Endothelial cell (in vitro differentiated cells): ENCODE results near the gene ATP8A2. TPM values are rescaled to one million over a fixed set of nuclear protein-coding genes. Genes with fewer than 3 reads are reported as not detected.

Experiments
- DNase-seq: peaks from one replicate; pipeline ENCODE4 v3.0.0; 2021; ENCODE audit warnings: low spot score
- H3K27ac Mint-ChIP-seq: one replicate; pipeline ENCODE4 v1.8.0; 2021; ENCODE audit warnings: mixed read lengths, inconsistent platforms; ENCODE audit not compliant: unreplicated experiment
- H3K27me3 Mint-ChIP-seq: one replicate; pipeline ENCODE4 v1.8.0; 2021; ENCODE audit warnings: mild to moderate bottlenecking, moderate library complexity, mixed read lengths, inconsistent platforms; ENCODE audit not compliant: unreplicated experiment
- H3K36me3 Mint-ChIP-seq: one replicate; pipeline ENCODE4 v1.8.0; 2021; ENCODE audit warnings: mild to moderate bottlenecking, low read depth, mixed read lengths, inconsistent platforms; ENCODE audit not compliant: unreplicated experiment
- H3K4me1 Mint-ChIP-seq: one replicate; pipeline ENCODE4 v1.8.0; 2021; ENCODE audit warnings: mild to moderate bottlenecking, mixed read lengths, inconsistent platforms; ENCODE audit not compliant: unreplicated experiment
- H3K4me3 Mint-ChIP-seq: one replicate; pipeline ENCODE4 v1.8.0; 2021; ENCODE audit warnings: mild to moderate bottlenecking, mixed read lengths, inconsistent platforms; ENCODE audit not compliant: unreplicated experiment
- H3K9me3 Mint-ChIP-seq: one replicate; pipeline ENCODE4 v1.8.0; 2021; ENCODE audit warnings: mixed read lengths, inconsistent platforms; ENCODE audit not compliant: unreplicated experiment
- CTCF ChIP-seq: fragments of 200-600 bp; sonication (generic); IDR thresholded peaks from one replicate; pipeline ENCODE4 v1.5.0; 2021; ENCODE audit warnings: antibody characterized with exemption; ENCODE audit not compliant: unreplicated experiment
- total RNA-seq: library from RNA; stranded (reverse); fragmentation: NEBNext Ultra II Directional; extraction: Animal tissue kit (Norgen Biotek cat#: 25700); gene quantifications from one replicate; pipeline ENCODE4 v1.2.1, GENCODE V29; 2021; ENCODE audit not compliant: unreplicated experiment

ATP8A2 gene
- total RNA-seq, 1 donor from 2014 or later, result 2.1 TPM

DNA sequence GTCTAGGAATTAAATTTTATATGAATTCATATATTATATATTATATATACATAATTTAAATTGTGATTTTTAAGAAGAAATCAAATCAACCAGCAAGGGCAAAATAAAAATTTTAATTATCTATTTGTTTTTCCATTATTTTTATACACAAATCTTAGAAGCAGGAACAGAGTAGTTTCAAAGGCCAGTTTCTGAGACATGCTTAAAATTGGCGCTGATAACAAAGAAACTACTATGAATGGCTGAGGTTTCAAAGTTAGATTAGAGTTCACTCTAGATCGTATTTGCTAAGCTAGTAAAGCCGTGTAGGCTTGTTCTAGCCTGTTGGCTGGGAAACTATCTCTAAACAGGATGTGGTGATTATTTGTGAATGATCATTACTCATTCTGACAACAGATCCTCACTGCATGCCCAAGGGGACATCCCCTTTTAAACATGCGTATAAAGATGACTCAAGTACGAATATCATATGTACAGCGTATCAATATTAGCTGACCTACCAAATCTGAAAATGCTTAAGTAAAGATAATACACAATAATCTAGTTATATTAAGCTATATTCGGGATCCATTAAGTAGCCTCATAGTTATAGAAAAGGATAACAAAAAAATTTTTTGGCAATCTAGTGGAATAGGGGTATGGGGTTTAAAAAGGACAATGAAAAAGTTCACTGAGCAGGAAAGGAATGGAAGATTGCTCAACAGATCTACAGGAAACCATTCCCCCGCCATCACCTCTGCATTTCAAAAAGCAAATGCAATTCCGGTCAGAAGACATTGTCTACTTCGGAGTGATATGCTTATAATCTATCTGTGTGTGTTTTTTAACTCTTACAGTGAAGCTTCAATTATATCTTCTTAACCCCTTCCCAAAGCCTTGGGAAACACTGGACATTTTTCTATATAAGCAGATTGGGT is 529.9 kb downstream of the ATP8A2 start:
- H3K27ac Mint-ChIP-seq, result peak overlapping the region; percentile 67
- H3K4me1 Mint-ChIP-seq, result peaks cover 11% of the 10 kb centered on the region
- H3K27me3 Mint-ChIP-seq, result peaks cover 11% of the 10 kb centered on the region
- H3K4me3 Mint-ChIP-seq, result no peak overlapping the region
- DNase-seq, result no peak
- H3K9me3 Mint-ChIP-seq, result peaks cover 22% of the 10 kb centered on the region
- H3K36me3 Mint-ChIP-seq, result peaks cover 15% of the 10 kb centered on the region
- TF ChIP-seq CTCF, result no peak

DNA sequence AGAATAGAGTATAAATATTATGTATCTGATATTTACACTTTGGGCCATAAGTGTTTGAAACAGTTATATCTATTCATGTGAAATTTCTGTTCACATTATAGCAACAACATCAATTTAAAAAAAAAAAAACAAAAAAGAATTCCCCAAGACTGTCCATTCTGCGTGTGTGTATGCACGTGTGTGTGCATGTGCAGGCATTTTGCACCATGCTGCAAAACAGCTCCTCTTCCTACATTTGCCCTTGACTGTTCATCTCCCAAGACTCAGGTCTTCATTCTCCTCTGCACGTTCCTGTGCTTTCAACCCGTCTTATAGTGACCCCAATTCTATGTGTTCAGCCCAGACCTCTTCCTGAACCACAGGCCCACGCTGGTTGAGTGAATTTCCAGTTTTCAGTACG is 530.7 kb downstream of the ATP8A2 start:
- Mint-ChIP-seq H3K4me3 (peak overlapping the region; percentile 11), H3K4me1 (peaks cover 11% of the 10 kb centered on the region), H3K36me3 (peaks cover 15% of the 10 kb centered on the region), H3K27me3 (peaks cover 11% of the 10 kb centered on the region), H3K27ac (peak overlapping the region; percentile 26), H3K9me3 (peaks cover 19% of the 10 kb centered on the region)
- no peak for DNase-seq
- no peak for TF ChIP-seq CTCF

DNA sequence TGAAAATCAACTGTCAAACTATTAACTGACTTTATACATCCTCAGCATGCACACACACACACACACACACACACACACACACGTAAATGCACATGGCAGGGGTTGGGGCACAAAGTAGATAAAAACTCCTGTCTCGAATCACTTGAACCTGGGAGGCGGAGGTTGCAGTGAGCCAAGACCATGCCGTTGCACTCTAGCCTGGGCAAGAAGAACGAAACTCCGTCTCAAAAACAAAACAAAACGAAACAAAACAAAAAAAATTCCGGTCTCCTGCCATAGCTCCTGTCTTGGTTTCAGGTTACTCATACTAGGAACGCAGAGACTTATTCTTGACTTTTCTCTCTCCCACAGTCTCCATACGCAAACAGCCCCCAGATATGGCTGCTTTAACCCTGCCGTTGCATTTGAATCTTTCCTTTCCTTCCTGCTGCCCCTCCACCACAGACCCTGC is 531.1 kb downstream of the ATP8A2 start:
- Mint-ChIP-seq H3K9me3 (peaks cover 14% of the 10 kb centered on the region), H3K4me1 (peaks cover 11% of the 10 kb centered on the region), H3K27me3 (peaks cover 11% of the 10 kb centered on the region), H3K27ac (no peak overlapping the region), H3K36me3 (peaks cover 15% of the 10 kb centered on the region), H3K4me3 (no peak overlapping the region)
- TF ChIP-seq CTCF, result no peak
- no peak for DNase-seq

- peaks cover 5% of the 10 kb centered on the region for H3K27me3 Mint-ChIP-seq
- H3K36me3 Mint-ChIP-seq, result peaks cover 8% of the 10 kb centered on the region
- H3K4me1 Mint-ChIP-seq, result peaks cover 15% of the 10 kb centered on the region
- H3K9me3 Mint-ChIP-seq, result peaks cover 5% of the 10 kb centered on the region
- H3K4me3 Mint-ChIP-seq, result no peak overlapping the region
- H3K27ac Mint-ChIP-seq, result no peak overlapping the region
- DNase-seq, result no peak
- no peak for TF ChIP-seq CTCF
These were observed 533.1 kb downstream of the ATP8A2 start for GRCh38 chr13:25904830-25905229.

DNA sequence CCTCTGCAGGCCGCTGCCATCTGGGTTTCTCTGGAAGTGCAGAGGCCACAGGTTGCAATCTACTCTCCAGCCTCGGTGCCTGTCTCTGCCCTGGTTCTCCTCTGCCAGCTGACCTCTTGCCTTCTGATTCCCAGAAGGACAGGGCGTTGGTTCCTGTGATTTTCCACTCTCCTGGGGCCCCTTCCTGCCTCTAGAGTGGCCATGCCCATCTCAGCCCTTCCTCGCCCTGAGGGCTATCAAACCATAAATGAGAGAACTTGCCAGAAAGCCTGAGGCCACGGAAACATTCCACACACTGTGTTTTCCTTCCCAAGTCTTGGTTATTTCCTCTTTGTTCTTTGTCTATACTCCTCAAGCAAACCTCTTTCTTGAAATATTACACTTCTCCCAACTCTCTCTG is 533.8 kb downstream of the ATP8A2 start:
- DNase-seq, result no peak
- no peak overlapping the region for H3K27ac Mint-ChIP-seq
- peaks cover 14% of the 10 kb centered on the region for H3K4me1 Mint-ChIP-seq
- no peak for TF ChIP-seq CTCF
- H3K9me3 Mint-ChIP-seq, result no peaks in the 10 kb centered on the region
- peaks cover 3% of the 10 kb centered on the region for H3K27me3 Mint-ChIP-seq
- H3K36me3 Mint-ChIP-seq, result peaks cover under 1% of the 10 kb centered on the region
- no peak overlapping the region for H3K4me3 Mint-ChIP-seq
